ES-I3 (cell line): ENCODE measurements around the gene FSTL1.

Source experiments
- H3K36me3 ChIP-seq: 2 replicates; pipeline ENCODE4 v1.6.1; 2013; ENCODE audit warnings: mild to moderate bottlenecking, low read length, control low read depth, moderate library complexity; ENCODE audit not compliant: insufficient read depth
- H3K4me1 ChIP-seq: 2 replicates; pipeline ENCODE4 v1.6.1; 2013; ENCODE audit warnings: mild to moderate bottlenecking, control low read depth, low read length; ENCODE audit not compliant: insufficient read depth
- H3K9ac ChIP-seq: 2 replicates; pipeline ENCODE4 v1.6.1; 2013; ENCODE audit warnings: low read depth, mild to moderate bottlenecking, low read length, moderate library complexity
- H3K9me3 ChIP-seq: 2 replicates; pipeline ENCODE4 v1.6.1; 2013; ENCODE audit warnings: mild to moderate bottlenecking, low read length, moderate library complexity; ENCODE audit not compliant: control insufficient read depth, insufficient read depth

FSTL1 gene

DNA sequence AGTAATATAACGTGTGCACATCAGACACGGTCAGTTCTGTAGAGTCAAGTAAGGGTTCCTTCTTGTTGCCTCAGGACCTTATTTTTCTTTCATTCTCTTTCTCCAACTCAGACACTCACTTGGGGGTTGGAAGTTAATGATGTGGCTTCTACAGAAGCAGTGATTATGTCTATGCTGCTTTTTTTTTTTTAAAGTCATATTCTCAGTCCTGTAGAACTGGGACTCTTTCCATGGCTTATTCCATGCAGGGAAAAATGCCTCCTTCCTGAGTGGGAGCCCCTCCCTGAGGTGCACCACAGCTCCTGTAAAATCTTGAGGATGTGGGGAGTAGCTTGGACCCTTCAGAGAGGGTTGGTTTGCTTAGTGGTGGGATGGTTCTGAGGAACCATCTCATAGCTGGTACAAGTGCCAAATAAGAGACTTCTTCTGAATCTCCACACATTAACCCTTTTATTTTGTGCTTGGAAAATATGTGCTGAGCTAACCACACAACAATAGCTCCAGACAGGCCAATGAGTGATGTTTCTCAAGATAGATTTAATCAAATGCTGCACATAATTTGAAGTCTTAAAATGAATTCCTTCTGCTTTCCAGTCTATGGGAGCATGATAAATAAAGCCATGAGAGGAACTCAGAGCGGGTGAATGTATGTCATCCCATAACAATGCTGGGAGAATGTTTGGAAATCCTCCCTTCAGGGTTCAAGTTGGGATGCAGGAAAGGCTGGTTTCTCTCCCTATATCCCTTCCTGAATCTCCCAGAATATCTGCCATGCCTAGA, 23.3 kb upstream of the FSTL1 start:
- Histone ChIP-seq H3K9me3 (no peaks in the 10 kb centered on the region), H3K36me3 (no peaks in the 10 kb centered on the region), H3K4me1 (peaks cover 31% of the 10 kb centered on the region), H3K9ac (no peak overlapping the region)

- Histone ChIP-seq H3K9me3 (no peaks in the 10 kb centered on the region), H3K9ac (no peak overlapping the region), H3K4me1 (peaks cover 31% of the 10 kb centered on the region), H3K36me3 (no peaks in the 10 kb centered on the region)
These were observed 22.6 kb upstream of the FSTL1 start for GRCh38 chr3:120473389-120473788.

GRCh38 chr3:120472121-120472844, 21.5 kb upstream of the FSTL1 start:
- Histone ChIP-seq H3K9ac (no peak overlapping the region), H3K36me3 (no peaks in the 10 kb centered on the region), H3K9me3 (no peaks in the 10 kb centered on the region), H3K4me1 (peaks cover 31% of the 10 kb centered on the region)

- Histone ChIP-seq H3K9ac (no peak overlapping the region), H3K36me3 (no peaks in the 10 kb centered on the region), H3K4me1 (peaks cover 31% of the 10 kb centered on the region), H3K9me3 (no peaks in the 10 kb centered on the region)
These were observed 20.9 kb upstream of the FSTL1 start for GRCh38 chr3:120471643-120472042.

DNA sequence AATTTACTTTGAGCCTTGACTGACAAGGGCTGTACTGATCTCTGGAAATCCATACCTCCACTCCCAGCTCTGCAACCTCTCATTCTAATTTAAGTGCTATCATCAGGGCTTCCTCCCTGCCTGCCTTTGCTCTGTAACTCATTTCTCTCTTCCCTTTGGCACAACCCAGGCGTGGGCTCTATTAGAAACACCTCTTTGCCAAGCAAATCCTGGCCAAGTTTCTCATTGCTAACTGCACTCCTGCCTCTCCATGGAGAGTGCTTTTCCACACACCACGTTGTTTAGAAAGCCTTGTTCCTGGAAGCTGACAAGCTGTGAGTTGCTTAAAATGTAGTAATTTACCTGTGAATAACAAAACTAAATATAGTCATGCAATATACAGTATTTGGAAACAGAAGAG, 20.1 kb upstream of the FSTL1 start:
- H3K36me3 ChIP-seq: no peaks in the 10 kb centered on the region
- no peak overlapping the region for H3K9ac ChIP-seq
- no peaks in the 10 kb centered on the region for H3K9me3 ChIP-seq
- peaks cover 31% of the 10 kb centered on the region for H3K4me1 ChIP-seq

GRCh38 chr3:120469882-120470301, 19.1 kb upstream of the FSTL1 start:
- Histone ChIP-seq H3K9me3 (no peaks in the 10 kb centered on the region), H3K4me1 (peaks cover 26% of the 10 kb centered on the region), H3K9ac (no peak overlapping the region), H3K36me3 (no peaks in the 10 kb centered on the region)

- Histone ChIP-seq H3K9ac (no peak overlapping the region), H3K4me1 (peaks cover 21% of the 10 kb centered on the region), H3K9me3 (no peaks in the 10 kb centered on the region), H3K36me3 (no peaks in the 10 kb centered on the region)
These were observed 18.6 kb upstream of the FSTL1 start for GRCh38 chr3:120469440-120469839.

DNA sequence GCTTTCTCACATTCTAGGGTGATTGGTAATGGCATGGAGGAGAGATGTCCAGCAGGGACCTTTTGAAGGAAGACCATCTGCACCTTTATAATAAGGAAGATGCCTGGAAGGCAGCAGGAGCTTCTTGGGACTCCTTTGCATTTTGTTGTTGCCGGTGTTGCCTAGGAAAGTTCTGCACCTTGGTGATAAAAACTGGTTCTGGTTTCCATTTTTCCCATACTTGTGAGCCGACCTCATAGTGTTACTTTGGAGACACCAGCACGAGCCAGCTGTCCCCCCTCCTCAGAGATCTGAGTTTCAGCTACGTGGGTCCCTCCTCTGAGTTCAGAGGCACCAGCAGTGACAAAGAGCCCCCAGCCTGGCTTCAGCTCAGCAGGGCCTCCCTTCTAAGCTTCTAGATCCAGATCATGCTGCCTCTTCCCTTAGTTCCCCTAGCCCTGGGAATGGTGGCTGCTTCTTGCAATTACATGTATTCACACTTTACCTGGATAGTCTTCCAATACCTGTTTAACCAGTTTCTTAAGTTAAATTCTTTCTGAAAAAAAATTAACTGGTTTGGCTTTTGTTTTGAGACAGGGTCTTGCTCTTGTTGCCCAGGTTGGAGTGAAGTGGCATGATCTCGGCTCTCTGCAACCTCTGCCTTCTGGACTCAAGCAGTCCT, 18.0 kb upstream of the FSTL1 start:
- H3K36me3 ChIP-seq: no peaks in the 10 kb centered on the region
- H3K9me3 ChIP-seq: no peaks in the 10 kb centered on the region
- peaks cover 20% of the 10 kb centered on the region for H3K4me1 ChIP-seq
- H3K9ac ChIP-seq: no peak overlapping the region

GRCh38 chr3:120462409-120462959, 11.7 kb upstream of the FSTL1 start:
- Histone ChIP-seq H3K36me3 (no peaks in the 10 kb centered on the region), H3K9ac (no peak overlapping the region), H3K9me3 (no peaks in the 10 kb centered on the region), H3K4me1 (peaks cover 8% of the 10 kb centered on the region; the same call in 1 of the 2 replicates)

DNA sequence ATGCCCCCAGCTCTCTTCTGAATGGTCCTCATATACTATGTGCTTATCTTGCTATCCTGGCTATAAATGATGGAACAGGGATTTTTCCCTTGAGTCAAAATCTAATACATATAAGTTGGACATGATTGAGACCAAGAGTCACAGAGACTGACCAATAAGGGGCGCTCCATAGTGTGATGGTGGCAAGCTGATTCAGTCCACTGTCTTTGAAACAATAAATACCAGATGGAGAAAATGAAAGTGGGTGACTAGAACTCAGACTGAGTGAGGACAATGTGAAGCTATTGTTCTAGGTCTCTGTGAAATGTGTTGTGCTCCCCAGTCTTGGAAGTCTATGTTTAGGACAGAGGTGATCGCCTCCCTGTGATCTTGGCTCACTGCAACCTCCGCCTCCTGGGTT, 10.6 kb upstream of the FSTL1 start:
- Histone ChIP-seq H3K9me3 (no peaks in the 10 kb centered on the region), H3K36me3 (no peaks in the 10 kb centered on the region), H3K4me1 (peaks cover 8% of the 10 kb centered on the region; the same call in 1 of the 2 replicates), H3K9ac (no peak overlapping the region)

- Histone ChIP-seq H3K4me1 (peaks cover 8% of the 10 kb centered on the region; the same call in 1 of the 2 replicates), H3K36me3 (no peaks in the 10 kb centered on the region), H3K9ac (no peak overlapping the region), H3K9me3 (no peaks in the 10 kb centered on the region)
These were observed 10.1 kb upstream of the FSTL1 start for GRCh38 chr3:120460862-120461261.

- H3K9ac ChIP-seq: no peak overlapping the region
- no peaks in the 10 kb centered on the region for H3K9me3 ChIP-seq
- peaks cover 8% of the 10 kb centered on the region; the same call in 1 of the 2 replicates for H3K4me1 ChIP-seq
- no peaks in the 10 kb centered on the region for H3K36me3 ChIP-seq
These were observed 9.5 kb upstream of the FSTL1 start for GRCh38 chr3:120460181-120460790.

- no peaks in the 10 kb centered on the region for H3K9me3 ChIP-seq
- no peak overlapping the region for H3K9ac ChIP-seq
- H3K36me3 ChIP-seq: no peaks in the 10 kb centered on the region
- peaks cover 8% of the 10 kb centered on the region; the same call in 1 of the 2 replicates for H3K4me1 ChIP-seq
These were observed 8.4 kb upstream of the FSTL1 start for GRCh38 chr3:120459196-120459595.

GRCh38 chr3:120457827-120458226, 7.0 kb upstream of the FSTL1 start:
- no peaks in the 10 kb centered on the region for H3K9me3 ChIP-seq
- H3K4me1 ChIP-seq: peaks cover 8% of the 10 kb centered on the region; the same call in 1 of the 2 replicates
- H3K9ac ChIP-seq: no peak overlapping the region
- no peaks in the 10 kb centered on the region for H3K36me3 ChIP-seq
